HEK293 (cell line): ENCODE measurements around the gene ZSWIM6.

Experiments used
- AEBP2 ChIP-seq: fragments of 450-650 bp; formaldehyde crosslinking; IDR thresholded peaks from 2 replicates; pipeline ENCODE4 v1.5.1; 2016; ENCODE audit warnings: missing biosample characterization, missing genetic modification characterization, borderline replicate concordance
- ZNF274 ChIP-seq, 2 experiments: fragments of 200-500 bp in 1 of 2; fragments of 450-650 bp in 1 of 2; sonication (Bioruptor generic) in 1 of 2; formaldehyde crosslinking in 1 of 2; IDR thresholded peaks; 2 replicates each; pipeline versions ENCODE4 v1.5.1 to v1.6.1; 2014 to 2016; ENCODE audit warnings: borderline replicate concordance in 1 of 2, inconsistent platforms in 1 of 2, low read length in 1 of 2, missing biosample characterization in 1 of 2, missing genetic modification characterization in 1 of 2
- ZNF785 ChIP-seq: fragments of 450-650 bp; formaldehyde crosslinking; IDR thresholded peaks from 2 replicates; pipeline ENCODE4 v1.5.1; 2016; ENCODE audit warnings: missing biosample characterization, missing genetic modification characterization
- TF ChIP-seq, protein P1 (sequence below): fragments of 450-650 bp; formaldehyde crosslinking; IDR thresholded peaks from 2 replicates; pipeline ENCODE4 v1.5.1; 2017; ENCODE audit warnings: missing biosample characterization, mild to moderate bottlenecking, missing genetic modification characterization, moderate library complexity
- TF ChIP-seq, protein P2 (sequence below): fragments of 450-650 bp; formaldehyde crosslinking; IDR thresholded peaks from 2 replicates; pipeline ENCODE4 v1.5.1; 2016; ENCODE audit warnings: missing biosample characterization, missing genetic modification characterization

- TF ChIP-seq, protein P1, sequence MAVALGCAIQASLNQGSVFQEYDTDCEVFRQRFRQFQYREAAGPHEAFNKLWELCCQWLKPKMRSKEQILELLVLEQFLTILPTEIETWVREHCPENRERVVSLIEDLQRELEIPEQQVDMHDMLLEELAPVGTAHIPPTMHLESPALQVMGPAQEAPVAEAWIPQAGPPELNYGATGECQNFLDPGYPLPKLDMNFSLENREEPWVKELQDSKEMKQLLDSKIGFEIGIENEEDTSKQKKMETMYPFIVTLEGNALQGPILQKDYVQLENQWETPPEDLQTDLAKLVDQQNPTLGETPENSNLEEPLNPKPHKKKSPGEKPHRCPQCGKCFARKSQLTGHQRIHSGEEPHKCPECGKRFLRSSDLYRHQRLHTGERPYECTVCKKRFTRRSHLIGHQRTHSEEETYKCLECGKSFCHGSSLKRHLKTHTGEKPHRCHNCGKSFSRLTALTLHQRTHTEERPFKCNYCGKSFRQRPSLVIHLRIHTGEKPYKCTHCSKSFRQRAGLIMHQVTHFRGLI (tag by site-specific recombination), result no peak
- TF ChIP-seq, protein P2, sequence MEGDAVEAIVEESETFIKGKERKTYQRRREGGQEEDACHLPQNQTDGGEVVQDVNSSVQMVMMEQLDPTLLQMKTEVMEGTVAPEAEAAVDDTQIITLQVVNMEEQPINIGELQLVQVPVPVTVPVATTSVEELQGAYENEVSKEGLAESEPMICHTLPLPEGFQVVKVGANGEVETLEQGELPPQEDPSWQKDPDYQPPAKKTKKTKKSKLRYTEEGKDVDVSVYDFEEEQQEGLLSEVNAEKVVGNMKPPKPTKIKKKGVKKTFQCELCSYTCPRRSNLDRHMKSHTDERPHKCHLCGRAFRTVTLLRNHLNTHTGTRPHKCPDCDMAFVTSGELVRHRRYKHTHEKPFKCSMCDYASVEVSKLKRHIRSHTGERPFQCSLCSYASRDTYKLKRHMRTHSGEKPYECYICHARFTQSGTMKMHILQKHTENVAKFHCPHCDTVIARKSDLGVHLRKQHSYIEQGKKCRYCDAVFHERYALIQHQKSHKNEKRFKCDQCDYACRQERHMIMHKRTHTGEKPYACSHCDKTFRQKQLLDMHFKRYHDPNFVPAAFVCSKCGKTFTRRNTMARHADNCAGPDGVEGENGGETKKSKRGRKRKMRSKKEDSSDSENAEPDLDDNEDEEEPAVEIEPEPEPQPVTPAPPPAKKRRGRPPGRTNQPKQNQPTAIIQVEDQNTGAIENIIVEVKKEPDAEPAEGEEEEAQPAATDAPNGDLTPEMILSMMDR (tag by site-specific recombination), result no peak
- TF ChIP-seq ZNF785 (no peak), AEBP2 (tag by site-specific recombination) (no peak), ZNF274 (IDR thresholded peaks at IDR 0.05; ENCODE audit: low read length) (no peak), ZNF274 (tag by site-specific recombination; IDR thresholded peaks at IDR 0.05; ENCODE audit: borderline replicate concordance) (no peak)
Measured at GRCh38 chr5:61496446-61496845, 164.4 kb downstream of the ZSWIM6 start.
